WTC11 (cell line): ENCODE measurements around the gene MARF1. TPM values are rescaled to one million over a fixed set of nuclear protein-coding genes. Genes with fewer than 3 reads are reported as not detected.

Source experiments
- ATAC-seq: fragments of 200-7000 bp; cut with Tn5 transposase; 2 replicates; pipeline ENCODE4 v1.10.0; 2021; ENCODE audit warnings: mild to moderate bottlenecking, moderate library complexity
- CTCF ChIA-PET: fragments of 300-600 bp; sonication (Branson Sonifier 250); formaldehyde crosslinking; loops from one replicate; lab custom pipeline; 2021; ENCODE audit warnings: antibody characterized with exemption; lab: Charles Lee
- POLR2A ChIA-PET: fragments of 350-600 bp; sonication (Branson Sonifier 250); formaldehyde crosslinking; loops from one replicate; lab custom pipeline; 2021; ENCODE audit warnings: antibody characterized with exemption; lab: Charles Lee
- DNase-seq: peaks from one replicate; pipeline ENCODE4 v3.0.0; 2021; ENCODE audit warnings: low spot score
- H3K27ac Mint-ChIP-seq: 2 replicates; pipeline ENCODE4 v1.8.0; 2021; ENCODE audit warnings: mixed read lengths
- H3K27me3 Mint-ChIP-seq: 2 replicates; pipeline ENCODE4 v1.8.0; 2021; ENCODE audit warnings: low read depth, mild to moderate bottlenecking, moderate library complexity, mixed read lengths
- H3K36me3 Mint-ChIP-seq: 2 replicates; pipeline ENCODE4 v1.8.0; 2021; ENCODE audit warnings: mixed read lengths
- H3K4me1 Mint-ChIP-seq: 2 replicates; pipeline ENCODE4 v1.8.0; 2022; ENCODE audit warnings: mixed read lengths
- H3K4me3 Mint-ChIP-seq: 2 replicates; pipeline ENCODE4 v1.8.0; 2021; ENCODE audit warnings: mild to moderate bottlenecking, moderate library complexity, mixed read lengths
- H3K9me3 Mint-ChIP-seq: 2 replicates; pipeline ENCODE4 v1.8.0; 2021; ENCODE audit warnings: mixed read lengths
- ATF1 ChIP-seq: sonication (generic); formaldehyde crosslinking; IDR thresholded peaks from 2 replicates; pipeline ENCODE4 v1.8.1; 2023; ENCODE audit warnings: mild to moderate bottlenecking, moderate library complexity, missing genetic modification reagents
- JUN ChIP-seq: sonication (generic); formaldehyde crosslinking; IDR thresholded peaks from 2 replicates; pipeline ENCODE4 v1.8.0; 2023; ENCODE audit warnings: mild to moderate bottlenecking, missing genetic modification reagents
- KAT7 ChIP-seq: sonication (generic); formaldehyde crosslinking; IDR thresholded peaks from 2 replicates; pipeline ENCODE4 v1.8.1; 2023; ENCODE audit warnings: missing genetic modification reagents, mild to moderate bottlenecking, borderline replicate concordance
- NFATC4 ChIP-seq: fragments of 250-450 bp; sonication (Bioruptor Pico); IDR thresholded peaks from 2 replicates; pipeline ENCODE4 v1.9.0; 2021; ENCODE audit warnings: mild to moderate bottlenecking
- RORB ChIP-seq: fragments of 250-450 bp; sonication (Bioruptor Pico); IDR thresholded peaks from 2 replicates; pipeline ENCODE4 v1.9.0; 2021; ENCODE audit warnings: mild to moderate bottlenecking
- SMAD4 ChIP-seq: sonication (generic); formaldehyde crosslinking; IDR thresholded peaks from 2 replicates; pipeline ENCODE4 v1.8.0; 2022; ENCODE audit warnings: mild to moderate bottlenecking, missing genetic modification reagents
- SOX15 ChIP-seq: fragments of 250-450 bp; sonication (Bioruptor Pico); IDR thresholded peaks from 2 replicates; pipeline ENCODE4 v1.9.0; 2021; ENCODE audit warnings: mild to moderate bottlenecking
- TEAD4 ChIP-seq: sonication (generic); formaldehyde crosslinking; IDR thresholded peaks from 2 replicates; pipeline ENCODE4 v1.8.0; 2022; ENCODE audit warnings: mild to moderate bottlenecking, missing genetic modification reagents
- ZNF219 ChIP-seq: sonication (generic); formaldehyde crosslinking; IDR thresholded peaks from 2 replicates; pipeline ENCODE4 v1.8.0; 2023; ENCODE audit warnings: missing genetic modification reagents, mild to moderate bottlenecking, borderline replicate concordance
- ZNF317 ChIP-seq: sonication (generic); formaldehyde crosslinking; IDR thresholded peaks from 2 replicates; pipeline ENCODE4 v1.8.1; 2023; ENCODE audit warnings: low read depth, mild to moderate bottlenecking, moderate library complexity, missing genetic modification reagents, borderline replicate concordance
- total RNA-seq: library from RNA; stranded (reverse); gene quantifications from 3 replicates; pipeline ENCODE4 v1.2.3, GENCODE V29; 2021
- TF ChIP-seq, protein P1 (sequence below): sonication (generic); formaldehyde crosslinking; IDR thresholded peaks from 2 replicates; pipeline ENCODE4 v1.8.0; 2022; ENCODE audit warnings: mild to moderate bottlenecking, missing genetic modification reagents
- TF ChIP-seq, protein P2 (sequence below): sonication (generic); formaldehyde crosslinking; IDR thresholded peaks from 2 replicates; pipeline ENCODE4 v1.8.0; 2023; ENCODE audit warnings: missing genetic modification reagents, mild to moderate bottlenecking, borderline replicate concordance
- TF ChIP-seq, protein P3 (sequence below): fragments of 250-450 bp; sonication (Bioruptor Pico); IDR thresholded peaks from 2 replicates; pipeline ENCODE4 v1.9.0; 2021; ENCODE audit warnings: mild to moderate bottlenecking, borderline replicate concordance
- TF ChIP-seq, protein P4 (sequence below): sonication (generic); formaldehyde crosslinking; IDR thresholded peaks from 2 replicates; pipeline ENCODE4 v1.8.1; 2022; ENCODE audit warnings: low read depth, mild to moderate bottlenecking, moderate library complexity, missing genetic modification reagents, borderline replicate concordance
- TF ChIP-seq, protein P5 (sequence below): fragments of 200-600 bp; IDR thresholded peaks from 2 replicates; pipeline ENCODE4 v1.8.0; 2022; ENCODE audit warnings: antibody characterized with exemption

The MARF1 gene
- total RNA-seq, 1 experiment from 2014 or later: 31.9 TPM

DNA sequence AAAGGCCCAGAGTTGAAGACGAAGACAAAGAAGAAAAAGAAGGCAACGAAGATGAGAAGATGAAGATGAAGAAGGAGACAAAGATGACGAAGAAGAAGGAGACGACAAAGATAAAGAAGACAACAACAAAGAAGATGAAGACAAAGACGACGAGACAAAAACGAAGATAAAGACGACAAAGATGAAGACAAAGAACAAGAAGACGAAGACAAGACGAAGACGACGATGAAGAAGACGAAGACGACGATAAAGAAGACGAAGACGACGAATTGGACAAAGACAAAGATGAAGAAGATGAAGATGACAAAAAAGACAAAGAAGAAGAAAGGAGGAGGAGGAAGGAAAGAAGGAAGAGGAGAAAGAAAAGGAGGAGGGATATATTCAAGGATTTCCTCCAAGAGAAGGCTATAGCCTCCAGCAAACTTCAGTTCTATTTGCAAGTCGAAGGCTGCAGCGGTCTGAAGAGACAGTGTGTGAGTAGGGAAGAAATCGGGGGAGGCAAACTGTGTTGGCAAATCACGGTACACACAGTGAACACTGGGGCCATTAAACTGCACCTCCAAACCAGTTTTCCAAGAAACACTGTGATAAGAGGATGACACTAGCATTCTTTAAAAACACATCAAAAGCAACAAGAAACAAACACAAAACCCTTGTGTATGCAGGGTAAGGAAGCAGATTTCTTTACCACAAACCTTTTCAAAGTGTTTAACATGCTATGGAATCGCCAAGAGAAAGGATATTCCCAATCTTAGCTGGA is 40.5 kb downstream of the MARF1 start:
- ChIA-PET CTCF (no interaction called here), POLR2A (no interaction called here)
- peaks cover 61% of the 10 kb centered on the region for H3K36me3 Mint-ChIP-seq
- no peaks in the 10 kb centered on the region for H3K9me3 Mint-ChIP-seq
- no peaks in the 10 kb centered on the region for H3K27me3 Mint-ChIP-seq
- H3K4me3 Mint-ChIP-seq: no peak overlapping the region
- TF ChIP-seq, protein P1, sequence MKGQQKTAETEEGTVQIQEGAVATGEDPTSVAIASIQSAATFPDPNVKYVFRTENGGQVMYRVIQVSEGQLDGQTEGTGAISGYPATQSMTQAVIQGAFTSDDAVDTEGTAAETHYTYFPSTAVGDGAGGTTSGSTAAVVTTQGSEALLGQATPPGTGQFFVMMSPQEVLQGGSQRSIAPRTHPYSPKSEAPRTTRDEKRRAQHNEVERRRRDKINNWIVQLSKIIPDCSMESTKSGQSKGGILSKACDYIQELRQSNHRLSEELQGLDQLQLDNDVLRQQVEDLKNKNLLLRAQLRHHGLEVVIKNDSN (CRISPR knock-in tag): no peak
- TF ChIP-seq KAT7 (CRISPR knock-in tag): no peak
- no peak for TF ChIP-seq TEAD4
- TF ChIP-seq, protein P2, sequence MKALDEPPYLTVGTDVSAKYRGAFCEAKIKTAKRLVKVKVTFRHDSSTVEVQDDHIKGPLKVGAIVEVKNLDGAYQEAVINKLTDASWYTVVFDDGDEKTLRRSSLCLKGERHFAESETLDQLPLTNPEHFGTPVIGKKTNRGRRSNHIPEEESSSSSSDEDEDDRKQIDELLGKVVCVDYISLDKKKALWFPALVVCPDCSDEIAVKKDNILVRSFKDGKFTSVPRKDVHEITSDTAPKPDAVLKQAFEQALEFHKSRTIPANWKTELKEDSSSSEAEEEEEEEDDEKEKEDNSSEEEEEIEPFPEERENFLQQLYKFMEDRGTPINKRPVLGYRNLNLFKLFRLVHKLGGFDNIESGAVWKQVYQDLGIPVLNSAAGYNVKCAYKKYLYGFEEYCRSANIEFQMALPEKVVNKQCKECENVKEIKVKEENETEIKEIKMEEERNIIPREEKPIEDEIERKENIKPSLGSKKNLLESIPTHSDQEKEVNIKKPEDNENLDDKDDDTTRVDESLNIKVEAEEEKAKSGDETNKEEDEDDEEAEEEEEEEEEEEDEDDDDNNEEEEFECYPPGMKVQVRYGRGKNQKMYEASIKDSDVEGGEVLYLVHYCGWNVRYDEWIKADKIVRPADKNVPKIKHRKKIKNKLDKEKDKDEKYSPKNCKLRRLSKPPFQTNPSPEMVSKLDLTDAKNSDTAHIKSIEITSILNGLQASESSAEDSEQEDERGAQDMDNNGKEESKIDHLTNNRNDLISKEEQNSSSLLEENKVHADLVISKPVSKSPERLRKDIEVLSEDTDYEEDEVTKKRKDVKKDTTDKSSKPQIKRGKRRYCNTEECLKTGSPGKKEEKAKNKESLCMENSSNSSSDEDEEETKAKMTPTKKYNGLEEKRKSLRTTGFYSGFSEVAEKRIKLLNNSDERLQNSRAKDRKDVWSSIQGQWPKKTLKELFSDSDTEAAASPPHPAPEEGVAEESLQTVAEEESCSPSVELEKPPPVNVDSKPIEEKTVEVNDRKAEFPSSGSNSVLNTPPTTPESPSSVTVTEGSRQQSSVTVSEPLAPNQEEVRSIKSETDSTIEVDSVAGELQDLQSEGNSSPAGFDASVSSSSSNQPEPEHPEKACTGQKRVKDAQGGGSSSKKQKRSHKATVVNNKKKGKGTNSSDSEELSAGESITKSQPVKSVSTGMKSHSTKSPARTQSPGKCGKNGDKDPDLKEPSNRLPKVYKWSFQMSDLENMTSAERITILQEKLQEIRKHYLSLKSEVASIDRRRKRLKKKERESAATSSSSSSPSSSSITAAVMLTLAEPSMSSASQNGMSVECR (CRISPR knock-in tag): no peak
- TF ChIP-seq ZNF317 (CRISPR knock-in tag): no peak
- TF ChIP-seq JUN: no peak
- TF ChIP-seq, protein P3, sequence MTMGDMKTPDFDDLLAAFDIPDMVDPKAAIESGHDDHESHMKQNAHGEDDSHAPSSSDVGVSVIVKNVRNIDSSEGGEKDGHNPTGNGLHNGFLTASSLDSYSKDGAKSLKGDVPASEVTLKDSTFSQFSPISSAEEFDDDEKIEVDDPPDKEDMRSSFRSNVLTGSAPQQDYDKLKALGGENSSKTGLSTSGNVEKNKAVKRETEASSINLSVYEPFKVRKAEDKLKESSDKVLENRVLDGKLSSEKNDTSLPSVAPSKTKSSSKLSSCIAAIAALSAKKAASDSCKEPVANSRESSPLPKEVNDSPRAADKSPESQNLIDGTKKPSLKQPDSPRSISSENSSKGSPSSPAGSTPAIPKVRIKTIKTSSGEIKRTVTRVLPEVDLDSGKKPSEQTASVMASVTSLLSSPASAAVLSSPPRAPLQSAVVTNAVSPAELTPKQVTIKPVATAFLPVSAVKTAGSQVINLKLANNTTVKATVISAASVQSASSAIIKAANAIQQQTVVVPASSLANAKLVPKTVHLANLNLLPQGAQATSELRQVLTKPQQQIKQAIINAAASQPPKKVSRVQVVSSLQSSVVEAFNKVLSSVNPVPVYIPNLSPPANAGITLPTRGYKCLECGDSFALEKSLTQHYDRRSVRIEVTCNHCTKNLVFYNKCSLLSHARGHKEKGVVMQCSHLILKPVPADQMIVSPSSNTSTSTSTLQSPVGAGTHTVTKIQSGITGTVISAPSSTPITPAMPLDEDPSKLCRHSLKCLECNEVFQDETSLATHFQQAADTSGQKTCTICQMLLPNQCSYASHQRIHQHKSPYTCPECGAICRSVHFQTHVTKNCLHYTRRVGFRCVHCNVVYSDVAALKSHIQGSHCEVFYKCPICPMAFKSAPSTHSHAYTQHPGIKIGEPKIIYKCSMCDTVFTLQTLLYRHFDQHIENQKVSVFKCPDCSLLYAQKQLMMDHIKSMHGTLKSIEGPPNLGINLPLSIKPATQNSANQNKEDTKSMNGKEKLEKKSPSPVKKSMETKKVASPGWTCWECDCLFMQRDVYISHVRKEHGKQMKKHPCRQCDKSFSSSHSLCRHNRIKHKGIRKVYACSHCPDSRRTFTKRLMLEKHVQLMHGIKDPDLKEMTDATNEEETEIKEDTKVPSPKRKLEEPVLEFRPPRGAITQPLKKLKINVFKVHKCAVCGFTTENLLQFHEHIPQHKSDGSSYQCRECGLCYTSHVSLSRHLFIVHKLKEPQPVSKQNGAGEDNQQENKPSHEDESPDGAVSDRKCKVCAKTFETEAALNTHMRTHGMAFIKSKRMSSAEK (CRISPR knock-in tag): no peak
- TF ChIP-seq SMAD4 (CRISPR knock-in tag): no peak
- no peak for TF ChIP-seq ZNF219 (CRISPR knock-in tag)
- TF ChIP-seq NFATC4 (CRISPR knock-in tag): no peak
- TF ChIP-seq RORB: no peak
- TF ChIP-seq, protein P4, sequence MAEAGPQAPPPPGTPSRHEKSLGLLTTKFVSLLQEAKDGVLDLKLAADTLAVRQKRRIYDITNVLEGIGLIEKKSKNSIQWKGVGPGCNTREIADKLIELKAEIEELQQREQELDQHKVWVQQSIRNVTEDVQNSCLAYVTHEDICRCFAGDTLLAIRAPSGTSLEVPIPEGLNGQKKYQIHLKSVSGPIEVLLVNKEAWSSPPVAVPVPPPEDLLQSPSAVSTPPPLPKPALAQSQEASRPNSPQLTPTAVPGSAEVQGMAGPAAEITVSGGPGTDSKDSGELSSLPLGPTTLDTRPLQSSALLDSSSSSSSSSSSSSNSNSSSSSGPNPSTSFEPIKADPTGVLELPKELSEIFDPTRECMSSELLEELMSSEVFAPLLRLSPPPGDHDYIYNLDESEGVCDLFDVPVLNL (CRISPR knock-in tag): no peak
- no peak for TF ChIP-seq SOX15
- TF ChIP-seq, protein P5, sequence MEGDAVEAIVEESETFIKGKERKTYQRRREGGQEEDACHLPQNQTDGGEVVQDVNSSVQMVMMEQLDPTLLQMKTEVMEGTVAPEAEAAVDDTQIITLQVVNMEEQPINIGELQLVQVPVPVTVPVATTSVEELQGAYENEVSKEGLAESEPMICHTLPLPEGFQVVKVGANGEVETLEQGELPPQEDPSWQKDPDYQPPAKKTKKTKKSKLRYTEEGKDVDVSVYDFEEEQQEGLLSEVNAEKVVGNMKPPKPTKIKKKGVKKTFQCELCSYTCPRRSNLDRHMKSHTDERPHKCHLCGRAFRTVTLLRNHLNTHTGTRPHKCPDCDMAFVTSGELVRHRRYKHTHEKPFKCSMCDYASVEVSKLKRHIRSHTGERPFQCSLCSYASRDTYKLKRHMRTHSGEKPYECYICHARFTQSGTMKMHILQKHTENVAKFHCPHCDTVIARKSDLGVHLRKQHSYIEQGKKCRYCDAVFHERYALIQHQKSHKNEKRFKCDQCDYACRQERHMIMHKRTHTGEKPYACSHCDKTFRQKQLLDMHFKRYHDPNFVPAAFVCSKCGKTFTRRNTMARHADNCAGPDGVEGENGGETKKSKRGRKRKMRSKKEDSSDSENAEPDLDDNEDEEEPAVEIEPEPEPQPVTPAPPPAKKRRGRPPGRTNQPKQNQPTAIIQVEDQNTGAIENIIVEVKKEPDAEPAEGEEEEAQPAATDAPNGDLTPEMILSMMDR: no peak
- TF ChIP-seq ATF1: no peak
- H3K4me1 Mint-ChIP-seq: peaks cover 8% of the 10 kb centered on the region
- ATAC-seq (no peak), DNase-seq (no peak)
- H3K27ac Mint-ChIP-seq: no peak overlapping the region
